Activated CD4-positive, alpha-beta T cell treated with anti-CD3 and anti-CD28 coated beads, Interleukin-2, amount 10 ng/mL, durations not matched to agents 24 days and 14 days (primary cell): ENCODE data around the gene SH3BP5L. TPM values are rescaled to one million over a fixed set of nuclear protein-coding genes. Genes with fewer than 3 reads are reported as not detected.

Experiments used
- DNase-seq: peaks from one replicate; pipeline ENCODE4 v3.0.0; 2022
- H3K27ac Mint-ChIP-seq: one replicate; pipeline ENCODE4 v1.8.0; 2022; ENCODE audit warnings: mild to moderate bottlenecking, mixed read lengths
- H3K27me3 Mint-ChIP-seq: one replicate; pipeline ENCODE4 v1.8.0; 2022; ENCODE audit warnings: mixed read lengths
- H3K36me3 Mint-ChIP-seq: one replicate; pipeline ENCODE4 v1.8.0; 2022; ENCODE audit warnings: low read depth, mild to moderate bottlenecking, mixed read lengths
- H3K4me1 Mint-ChIP-seq: one replicate; pipeline ENCODE4 v1.8.0; 2021; ENCODE audit warnings: mixed read lengths
- H3K4me3 Mint-ChIP-seq: one replicate; pipeline ENCODE4 v1.8.0; 2022; ENCODE audit warnings: mild to moderate bottlenecking, moderate library complexity, mixed read lengths
- H3K9me3 Mint-ChIP-seq: one replicate; pipeline ENCODE4 v1.8.0; 2021; ENCODE audit warnings: mixed read lengths
- intact Hi-C: fragments of 100-400 bp; cut with micrococcal nuclease; formaldehyde crosslinking; loops from one replicate; pipeline ENCODE4 v1.15.1; 2023
- total RNA-seq: library from RNA; stranded (reverse); gene quantifications from 2 replicates; pipeline ENCODE4 v1.2.3, GENCODE V29; 2022

The SH3BP5L gene
- total RNA-seq, 1 donor from 2014 or later: 27.5 TPM

DNA sequence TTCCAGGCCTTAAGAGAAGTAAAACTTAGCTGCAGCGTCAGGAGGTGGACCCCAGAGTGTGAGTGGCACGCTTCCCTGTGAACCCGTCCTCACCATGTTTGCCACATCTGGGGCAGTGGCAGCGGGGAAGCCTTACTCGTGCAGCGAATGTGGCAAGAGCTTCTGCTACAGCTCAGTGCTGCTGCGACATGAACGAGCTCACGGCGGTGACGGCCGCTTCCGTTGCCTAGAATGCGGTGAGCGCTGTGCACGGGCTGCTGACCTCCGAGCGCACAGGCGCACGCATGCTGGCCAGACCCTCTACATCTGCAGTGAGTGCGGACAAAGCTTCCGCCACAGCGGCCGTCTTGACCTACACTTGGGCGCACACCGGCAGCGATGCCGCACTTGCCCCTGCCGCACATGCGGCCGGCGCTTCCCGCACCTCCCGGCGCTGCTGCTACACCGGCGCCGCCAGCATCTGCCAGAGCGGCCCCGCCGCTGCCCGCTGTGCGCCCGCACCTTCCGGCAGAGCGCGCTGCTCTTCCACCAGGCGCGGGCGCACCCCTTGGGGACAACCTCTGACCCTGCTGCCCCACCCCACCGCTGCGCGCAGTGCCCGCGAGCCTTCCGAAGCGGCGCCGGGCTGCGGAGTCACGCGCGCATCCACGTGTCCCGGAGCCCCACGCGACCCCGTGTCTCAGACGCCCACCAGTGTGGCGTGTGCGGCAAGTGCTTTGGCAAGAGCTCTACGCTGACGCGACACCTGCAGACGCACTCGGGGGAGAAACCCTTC lies 21.7 kb upstream of the SH3BP5L start:
- no peaks in the 10 kb centered on the region for H3K9me3 Mint-ChIP-seq
- H3K4me3 Mint-ChIP-seq: no peak overlapping the region
- intact Hi-C loops: no loop called here
- no peaks in the 10 kb centered on the region for H3K27me3 Mint-ChIP-seq
- H3K27ac Mint-ChIP-seq: no peak overlapping the region
- H3K4me1 Mint-ChIP-seq: peaks cover 4% of the 10 kb centered on the region
- no peak for DNase-seq
- H3K36me3 Mint-ChIP-seq: peaks cover 31% of the 10 kb centered on the region

DNA sequence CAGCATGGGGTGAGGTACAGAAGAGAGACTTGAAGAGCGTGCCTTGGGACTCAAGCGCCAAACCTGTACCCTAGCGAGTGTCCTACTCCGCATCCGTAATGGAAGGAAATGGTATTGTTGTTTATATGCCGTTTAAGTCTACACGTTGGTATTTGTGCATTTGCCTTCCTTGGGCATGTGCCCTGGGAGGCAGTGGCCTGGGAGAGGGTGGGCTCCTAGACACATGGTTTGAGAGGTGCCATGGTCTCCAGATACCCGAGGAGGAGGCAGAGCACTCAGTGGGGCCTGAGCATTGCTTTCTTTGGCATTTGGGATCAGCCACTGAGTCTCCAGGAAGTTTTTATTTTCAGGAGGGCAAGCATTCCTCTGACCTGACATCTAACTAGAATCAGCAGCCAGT lies 18.8 kb upstream of the SH3BP5L start:
- Mint-ChIP-seq H3K27me3 (no peaks in the 10 kb centered on the region), H3K4me1 (peaks cover 23% of the 10 kb centered on the region), H3K36me3 (peaks cover 25% of the 10 kb centered on the region), H3K4me3 (no peak overlapping the region), H3K27ac (no peak overlapping the region), H3K9me3 (no peaks in the 10 kb centered on the region)
- no peak for DNase-seq
- intact Hi-C loops: no loop called here

DNA sequence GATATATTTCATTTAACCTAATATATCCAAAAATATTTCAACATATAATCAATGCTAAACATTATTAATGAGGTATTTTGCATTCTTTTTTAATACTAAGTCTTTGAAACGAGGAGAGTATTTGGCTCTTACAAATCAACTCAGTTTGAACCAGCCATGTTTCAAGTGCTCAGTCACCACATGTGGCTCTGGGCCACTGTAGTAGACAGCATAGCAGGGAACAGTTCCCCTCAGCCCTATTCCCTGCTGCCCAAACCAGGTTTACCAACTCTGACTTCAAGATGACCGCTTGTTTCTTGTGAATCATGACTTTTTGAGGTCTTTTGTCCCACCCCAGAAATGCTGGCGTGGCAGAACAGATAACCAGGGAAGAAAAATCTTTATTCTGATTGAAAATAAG lies 18.0 kb upstream of the SH3BP5L start:
- no peaks in the 10 kb centered on the region for H3K9me3 Mint-ChIP-seq
- peaks cover 29% of the 10 kb centered on the region for H3K4me1 Mint-ChIP-seq
- intact Hi-C loops: no loop called here
- H3K4me3 Mint-ChIP-seq: no peak overlapping the region
- no peak overlapping the region for H3K27ac Mint-ChIP-seq
- no peak for DNase-seq
- peaks cover 22% of the 10 kb centered on the region for H3K36me3 Mint-ChIP-seq
- no peaks in the 10 kb centered on the region for H3K27me3 Mint-ChIP-seq

DNA sequence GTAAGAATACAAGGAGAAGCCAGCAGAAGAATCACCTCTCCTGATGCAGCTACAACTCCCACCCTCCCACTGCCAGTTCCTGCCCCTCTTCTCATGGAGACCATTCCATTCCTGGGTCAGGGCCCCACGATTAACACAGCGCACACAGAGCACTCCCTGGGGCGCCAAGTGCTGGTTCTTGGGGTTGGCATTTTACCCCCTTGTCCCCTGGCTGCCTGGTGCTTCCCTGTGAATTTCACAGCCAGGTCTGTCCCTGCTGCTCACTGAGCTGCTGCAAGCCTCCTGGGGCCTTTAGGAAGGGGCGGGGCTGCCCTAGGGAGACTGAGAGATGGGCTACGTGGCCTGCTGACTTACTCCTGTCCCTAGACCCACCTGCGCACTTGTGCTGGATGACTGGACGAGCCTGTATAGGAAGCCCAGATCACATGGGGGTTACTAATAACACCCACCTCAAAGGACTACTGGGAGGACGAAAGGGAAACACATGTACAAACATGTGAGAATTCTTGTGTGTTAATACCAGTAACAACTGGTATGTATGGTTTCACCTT lies 17.1 kb upstream of the SH3BP5L start:
- Mint-ChIP-seq H3K36me3 (peaks cover 19% of the 10 kb centered on the region), H3K4me3 (no peak overlapping the region), H3K4me1 (peaks cover 29% of the 10 kb centered on the region), H3K27ac (no peak overlapping the region), H3K9me3 (no peaks in the 10 kb centered on the region), H3K27me3 (no peaks in the 10 kb centered on the region)
- intact Hi-C loops: no loop called here
- DNase-seq: no peak

DNA sequence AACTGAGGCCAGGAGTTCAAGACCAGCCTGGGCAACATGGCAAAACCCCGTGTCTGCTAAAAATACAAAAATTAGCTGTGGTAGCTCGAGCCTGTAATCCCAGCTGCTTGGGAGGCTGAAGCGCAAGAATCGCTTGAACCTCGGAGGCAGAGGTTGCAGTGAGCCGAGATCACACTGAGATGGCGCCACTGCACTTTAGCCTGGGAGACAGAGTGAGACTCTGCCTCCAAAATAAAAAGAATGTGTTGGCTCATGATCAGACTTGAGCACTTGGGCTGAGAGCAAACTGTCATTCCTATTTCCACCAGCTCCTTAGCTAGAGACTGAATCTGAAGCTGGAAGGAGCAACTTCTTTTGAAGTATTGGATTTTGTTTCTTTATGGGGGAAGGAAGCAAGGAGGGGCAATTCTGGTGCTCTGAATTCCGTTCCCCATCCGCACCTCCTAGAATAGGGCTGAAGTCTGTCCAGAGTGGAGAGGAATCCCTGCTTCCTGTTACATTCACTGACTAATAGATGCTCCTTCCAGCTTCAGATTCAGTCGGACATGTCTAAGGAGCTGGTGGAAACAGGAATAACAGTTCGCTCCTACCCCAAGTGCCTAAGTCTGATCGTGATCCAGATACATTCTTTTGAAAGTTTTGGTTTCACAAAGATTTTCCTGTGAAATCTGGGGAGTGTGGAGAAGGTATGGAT lies 16.1 kb upstream of the SH3BP5L start:
- H3K27me3 Mint-ChIP-seq: no peaks in the 10 kb centered on the region
- H3K27ac Mint-ChIP-seq: peak overlapping the region; percentile 0
- intact Hi-C loops: no loop called here
- peaks cover 29% of the 10 kb centered on the region for H3K4me1 Mint-ChIP-seq
- H3K9me3 Mint-ChIP-seq: no peaks in the 10 kb centered on the region
- DNase-seq: peak; percentile 82
- no peak overlapping the region for H3K4me3 Mint-ChIP-seq
- peaks cover 17% of the 10 kb centered on the region for H3K36me3 Mint-ChIP-seq

DNA sequence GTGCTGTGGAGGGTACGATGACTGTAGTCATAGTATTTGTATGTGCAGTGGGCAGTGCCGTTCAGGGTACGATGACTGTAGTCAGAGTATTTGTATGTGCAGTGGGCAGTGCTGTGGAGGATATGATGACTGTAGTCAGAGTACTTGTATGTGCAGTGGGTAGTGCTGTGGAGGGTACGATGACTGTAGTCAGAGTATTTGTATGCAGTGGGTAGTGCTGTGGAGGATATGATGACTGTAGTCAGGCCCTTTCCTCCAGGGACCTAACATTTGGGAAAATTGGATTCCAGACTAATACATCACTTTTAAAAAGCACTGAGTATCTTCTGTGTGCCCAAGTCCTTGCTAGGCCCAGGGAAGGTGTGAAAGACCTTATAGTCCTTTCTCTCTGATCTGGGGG lies 15.2 kb upstream of the SH3BP5L start:
- Mint-ChIP-seq H3K27ac (peak overlapping the region; percentile 49), H3K4me3 (peak overlapping the region; percentile 55), H3K27me3 (no peaks in the 10 kb centered on the region), H3K4me1 (peaks cover 29% of the 10 kb centered on the region), H3K36me3 (peaks cover 14% of the 10 kb centered on the region), H3K9me3 (no peaks in the 10 kb centered on the region)
- DNase-seq: no peak
- intact Hi-C loops: no loop called here

DNA sequence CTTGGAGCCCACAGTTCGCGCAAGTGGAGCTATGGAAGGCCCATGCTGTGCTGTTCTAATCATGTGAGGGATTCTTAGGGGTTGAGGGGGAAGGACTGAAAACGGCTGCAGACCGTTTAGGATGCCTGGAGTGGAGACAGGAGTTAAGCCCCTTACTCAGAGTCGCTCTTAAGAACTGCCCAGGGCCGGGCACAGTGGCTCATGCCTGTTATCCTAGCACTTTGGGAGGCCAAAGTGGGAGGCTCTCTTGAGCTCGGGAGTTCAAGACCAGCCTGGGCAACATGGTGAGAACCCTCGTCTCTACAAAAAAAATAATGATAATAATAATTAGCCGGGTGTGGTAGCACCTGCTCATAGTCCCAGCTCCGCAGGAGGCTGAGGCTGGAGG lies 13.4 kb upstream of the SH3BP5L start:
- no peak overlapping the region for H3K27ac Mint-ChIP-seq
- H3K27me3 Mint-ChIP-seq: no peaks in the 10 kb centered on the region
- H3K4me3 Mint-ChIP-seq: no peak overlapping the region
- H3K4me1 Mint-ChIP-seq: peaks cover 29% of the 10 kb centered on the region
- DNase-seq: no peak
- H3K9me3 Mint-ChIP-seq: no peaks in the 10 kb centered on the region
- intact Hi-C loops: no loop called here
- H3K36me3 Mint-ChIP-seq: peaks cover 4% of the 10 kb centered on the region

DNA sequence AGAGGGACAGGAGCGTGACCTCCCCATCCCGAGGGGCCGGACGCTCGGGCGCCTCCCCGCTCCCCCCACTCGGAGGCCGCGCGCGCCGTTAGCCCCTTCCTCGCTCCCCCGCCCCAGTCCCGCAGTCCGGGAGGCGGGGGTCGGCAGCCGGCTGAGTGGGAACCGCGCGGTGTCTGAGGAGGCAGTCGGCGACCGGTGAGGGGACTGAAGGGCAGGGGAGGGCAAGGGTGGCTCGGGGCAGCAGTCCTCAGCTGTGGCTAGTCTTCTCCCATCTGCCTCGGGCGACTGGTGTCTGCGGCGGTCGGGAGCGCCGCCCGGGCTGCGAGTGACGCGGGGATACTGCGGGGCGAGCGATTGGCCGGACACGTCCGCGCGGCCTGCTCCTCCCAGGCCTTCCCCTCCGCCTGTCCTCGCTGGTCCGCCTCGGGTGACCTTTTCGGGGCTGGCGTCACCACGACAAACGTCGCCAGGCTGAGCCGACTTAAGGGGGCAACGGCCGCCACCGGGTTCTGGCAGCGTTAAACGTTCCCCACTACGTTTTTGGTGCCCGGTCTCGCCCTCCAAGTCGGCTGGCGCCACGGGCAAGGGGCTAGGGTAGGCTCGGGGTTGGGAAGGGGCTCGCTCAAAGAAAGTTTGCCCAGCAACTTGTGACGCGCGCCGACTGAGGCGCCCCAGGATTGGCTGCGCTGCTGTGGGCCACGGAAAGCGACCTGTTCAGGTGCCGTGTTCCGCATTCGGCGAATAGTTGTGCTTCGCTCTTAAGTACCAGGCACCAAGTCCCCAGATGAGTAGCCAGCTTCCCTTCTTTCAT lies 12.8 kb upstream of the SH3BP5L start:
- Mint-ChIP-seq H3K9me3 (no peaks in the 10 kb centered on the region), H3K27me3 (no peaks in the 10 kb centered on the region), H3K27ac (no peak overlapping the region), H3K4me3 (no peak overlapping the region), H3K4me1 (peaks cover 29% of the 10 kb centered on the region), H3K36me3 (peaks cover 2% of the 10 kb centered on the region)
- intact Hi-C loops: loop anchor here (1.0 kb wide), 4 partner anchors 12 to 68 kb away; partner anchors contain the start of gene PGBD2
- peak; percentile 96 for DNase-seq

DNA sequence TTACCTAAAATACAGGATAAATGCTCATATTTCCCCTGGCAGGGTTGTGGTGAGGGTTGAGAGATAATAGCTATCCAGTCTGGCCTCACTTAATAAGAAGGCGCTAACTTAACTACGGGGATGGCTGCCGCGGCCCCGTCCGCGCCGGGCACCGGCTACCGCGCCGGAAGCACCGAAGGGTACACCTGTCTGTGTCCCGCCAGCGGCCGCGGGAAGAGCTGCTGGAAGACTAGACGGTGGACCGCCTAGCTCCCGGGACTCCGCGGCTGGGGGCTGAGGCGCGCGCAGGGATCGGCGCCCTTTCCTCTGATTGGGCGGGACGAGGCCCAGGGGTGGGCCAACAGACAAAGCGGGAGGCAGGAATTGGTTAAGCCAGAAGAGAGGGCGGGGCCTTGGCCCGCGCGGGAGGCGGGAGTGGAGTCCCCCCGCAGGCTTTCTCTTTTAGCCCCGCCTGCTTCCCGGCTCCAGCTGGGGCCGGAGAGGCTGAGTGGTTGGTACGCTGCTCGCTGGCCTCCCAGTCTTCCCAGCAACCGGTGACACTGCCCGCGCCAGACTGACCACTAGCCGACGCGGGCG lies 12.2 kb upstream of the SH3BP5L start, which contains the start of gene ZNF672:
Gene ZNF672, plus strand, starts transcription at position 444 of the 576 bp plus-strand sequence. CDS start 9,051 bp downstream, outside the sequence.
- no peak within 1 kb of the TSS for H3K27ac Mint-ChIP-seq
- intact Hi-C loops: loop anchor here (1.0 kb wide), 4 partner anchors 12 to 68 kb away; partner anchors contain the start of gene PGBD2
- H3K36me3 Mint-ChIP-seq: peaks cover 2% of the 10 kb centered on the region

DNA sequence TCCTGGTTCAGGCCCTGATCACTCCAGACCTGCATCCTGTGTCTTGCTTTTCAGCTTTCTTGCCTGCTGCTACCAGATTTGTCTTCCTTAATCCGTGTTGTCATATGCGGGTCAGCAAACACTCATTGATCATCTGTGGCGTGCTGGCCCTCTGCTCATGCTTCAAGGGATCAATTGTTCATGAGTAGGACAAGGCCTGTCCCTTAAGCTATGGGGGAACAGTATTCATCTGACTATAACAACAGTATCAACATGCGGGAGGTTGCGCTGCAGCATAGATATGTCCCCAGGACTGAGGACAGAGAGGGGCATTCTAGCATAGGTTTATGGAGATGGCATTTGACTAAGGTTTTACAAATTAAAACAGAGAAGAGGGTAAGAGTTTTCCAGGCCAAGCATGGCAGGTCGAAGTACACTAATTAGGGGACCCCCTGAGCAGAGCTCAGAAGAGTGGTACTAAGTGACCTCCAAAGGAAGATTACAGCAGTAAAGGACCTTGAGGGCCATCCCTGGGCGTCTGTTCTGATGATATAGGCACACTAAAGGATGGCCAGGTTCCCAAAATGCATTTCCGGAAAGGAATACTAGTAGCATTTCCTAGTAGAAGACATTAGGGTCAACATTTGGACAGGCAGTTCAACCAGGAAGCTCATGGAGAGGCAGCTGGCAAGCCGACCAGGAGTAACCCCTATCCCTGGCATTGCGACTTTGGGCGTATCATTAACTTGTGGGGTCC lies 11.5 kb upstream of the SH3BP5L start:
- intact Hi-C loops: no loop called here
- no peak for DNase-seq
- H3K4me1 Mint-ChIP-seq: peaks cover 25% of the 10 kb centered on the region
- H3K27ac Mint-ChIP-seq: no peak overlapping the region
- H3K27me3 Mint-ChIP-seq: peaks cover 2% of the 10 kb centered on the region
- no peaks in the 10 kb centered on the region for H3K9me3 Mint-ChIP-seq
- H3K36me3 Mint-ChIP-seq: peaks cover 2% of the 10 kb centered on the region
- H3K4me3 Mint-ChIP-seq: no peak overlapping the region

More for the DNA sequence above, 12.2 kb upstream of the SH3BP5L start, which contains the start of gene ZNF672:
- H3K27me3 Mint-ChIP-seq: peaks cover 2% of the 10 kb centered on the region
- H3K9me3 Mint-ChIP-seq: no peaks in the 10 kb centered on the region
- no peak within 1 kb of the TSS for H3K4me3 Mint-ChIP-seq
- H3K4me1 Mint-ChIP-seq: peaks cover 28% of the 10 kb centered on the region
- peak; percentile 99 for DNase-seq

DNA sequence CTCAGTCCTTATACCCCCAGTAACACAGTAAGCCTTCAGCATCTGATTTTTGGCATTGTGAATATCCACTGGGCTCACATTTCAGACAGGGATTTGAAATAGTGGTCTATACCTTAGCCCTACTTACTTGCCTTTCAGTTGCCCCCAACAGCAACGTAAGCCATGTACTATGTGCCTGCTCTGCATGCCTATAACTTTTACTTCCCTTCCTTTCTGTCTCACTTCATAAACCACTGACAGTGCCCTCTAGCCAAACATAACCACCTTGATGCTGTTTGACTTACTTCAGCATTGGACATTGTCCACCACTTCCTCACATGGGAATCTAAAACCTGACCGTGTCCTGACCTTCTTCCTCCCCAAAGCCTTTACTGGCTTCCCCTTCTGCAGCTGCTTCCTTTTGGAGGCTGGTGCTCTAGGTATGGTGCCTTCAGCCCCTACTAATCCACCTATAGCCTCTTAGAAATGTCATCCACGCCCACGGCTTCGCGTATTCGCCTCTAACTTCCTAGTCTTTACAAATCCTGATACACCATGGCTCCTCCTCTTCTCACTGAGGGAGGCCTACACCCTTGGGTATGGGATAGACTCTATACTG lies 8.7 kb upstream of the SH3BP5L start:
- no peak overlapping the region for H3K4me3 Mint-ChIP-seq
- no peak for DNase-seq
- peaks cover 2% of the 10 kb centered on the region for H3K36me3 Mint-ChIP-seq

DNA sequence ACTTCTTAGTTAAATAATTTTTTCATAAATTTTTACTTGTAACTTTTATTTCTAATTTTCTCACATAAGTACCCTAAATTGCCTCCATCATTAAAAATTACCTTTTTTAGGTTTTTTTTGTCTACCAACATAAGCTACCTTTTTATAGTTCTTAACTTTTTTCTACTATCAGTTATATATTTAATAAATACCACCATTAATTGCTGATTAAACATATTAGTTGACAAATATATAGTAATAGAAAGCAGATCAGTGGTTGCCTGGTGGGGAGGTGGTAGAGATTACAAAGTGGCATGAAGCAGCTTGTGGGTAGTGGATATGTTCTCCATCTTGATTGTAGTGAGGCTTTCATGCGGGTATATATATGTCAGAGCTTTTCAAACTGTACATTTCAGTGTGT lies 6.1 kb upstream of the SH3BP5L start:
- H3K9me3 Mint-ChIP-seq: peaks cover under 1% of the 10 kb centered on the region
- H3K36me3 Mint-ChIP-seq: no peaks in the 10 kb centered on the region
- peaks cover 8% of the 10 kb centered on the region for H3K4me1 Mint-ChIP-seq
- H3K4me3 Mint-ChIP-seq: no peak overlapping the region
- no peak for DNase-seq
- H3K27me3 Mint-ChIP-seq: peaks cover 10% of the 10 kb centered on the region
- no peak overlapping the region for H3K27ac Mint-ChIP-seq
- intact Hi-C loops: no loop called here

More for the DNA sequence above, 8.7 kb upstream of the SH3BP5L start:
- Mint-ChIP-seq H3K4me1 (peaks cover 7% of the 10 kb centered on the region), H3K9me3 (no peaks in the 10 kb centered on the region), H3K27me3 (peaks cover 7% of the 10 kb centered on the region), H3K27ac (no peak overlapping the region)
- intact Hi-C loops: no loop called here
